ENCODE results near the gene NCF1.
"Not testable (repeated sequence)": the region's sequence is repeated elsewhere in the genome, so short reads cannot be mapped to it uniquely, and the experiment has no call there.

- not testable (repeated sequence) for TF ChIP-seq POLR2A, CTCF (IDR thresholded peaks at IDR 0.05)
Observed at GRCh38 chr7:74758982-74759381, 14.8 kb upstream of the NCF1 start.

Data from gastroesophageal sphincter (tissue), 3 donors.